SK-N-SH (cell line): ENCODE data around the gene CCDC30. TPM values are rescaled to one million over a fixed set of nuclear protein-coding genes. Genes with fewer than 3 reads are reported as not detected.

Source experiments
- CTCF ChIA-PET: fragments of 300-600, 350-600 bp; formaldehyde crosslinking; extraction: SDS; loops from one replicate; lab custom pipeline; 2021; lab: Yijun Ruan, JAX
- POLR2A ChIA-PET: fragments of 350-600 bp; sonication (Branson Sonifier 250); formaldehyde crosslinking; extraction: SDS; loops from one replicate; lab custom pipeline; 2020; ENCODE audit warnings: antibody characterized with exemption, inconsistent platforms; lab: Yijun Ruan, JAX
- DNase-seq: peaks from one replicate; pipeline ENCODE4 v3.0.0; 2012
- H2AFZ ChIP-seq: fragments of 200-600 bp; sonication (generic); 2 replicates; pipeline ENCODE4 v1.8.1; 2016; ENCODE audit warnings: antibody characterized with exemption, mild to moderate bottlenecking, low read depth
- H3F3A ChIP-seq: fragments of 200-600 bp; sonication (generic); replicated peaks from 2 replicates; pipeline ENCODE3; 2016; ENCODE audit warnings: antibody characterized with exemption, mild to moderate bottlenecking; ENCODE audit not compliant: insufficient read depth
- H3K27ac ChIP-seq, 2 experiments: fragments of 200-500 bp in 1 of 2; fragments of 200-600 bp in 1 of 2; sonication (Bioruptor generic) in 1 of 2; sonication (generic), shearing (Covaris generic) in 1 of 2; 2 replicates each; pipeline versions ENCODE4 v1.5.1 to v1.6.1; 2014 to 2016; ENCODE audit warnings: low read depth in 2 of 2, inconsistent platforms in 1 of 2, low read length in 1 of 2, mild to moderate bottlenecking in 1 of 2, mixed read lengths in 1 of 2
- H3K27me3 ChIP-seq: fragments of 200-600 bp; sonication (generic), shearing (Covaris generic); 2 replicates; pipeline ENCODE4 v1.6.1; 2016; ENCODE audit warnings: mixed run types; ENCODE audit not compliant: insufficient read depth
- H3K36me3 ChIP-seq, 2 experiments: fragments of 200-500 bp in 1 of 2; fragments of 200-600 bp in 1 of 2; sonication (Bioruptor generic) in 1 of 2; sonication (generic) in 1 of 2; replicated peaks in 1 of 2; 2 replicates each; pipeline versions ENCODE3 to v1.5.1; 2014 to 2016; ENCODE audit warnings: low read length in 1 of 2, mild to moderate bottlenecking in 1 of 2; ENCODE audit not compliant: insufficient read depth in 2 of 2, control insufficient read depth in 1 of 2
- H3K4me1 ChIP-seq, 2 experiments: fragments of 200-500 bp in 1 of 2; fragments of 200-600 bp in 1 of 2; sonication (Bioruptor generic) in 1 of 2; sonication (generic), shearing (Covaris generic) in 1 of 2; 2 replicates each; pipeline versions ENCODE4 v1.5.1 to v1.6.1; 2014 to 2016; ENCODE audit warnings: low read depth in 1 of 2, low read length in 1 of 2, mixed run types in 1 of 2; ENCODE audit not compliant: insufficient read depth in 2 of 2, control insufficient read depth in 1 of 2
- H3K4me2 ChIP-seq: fragments of 200-600 bp; sonication (generic), shearing (Covaris generic); 2 replicates; pipeline ENCODE4 v1.6.1; 2017; ENCODE audit warnings: mixed run types
- H3K4me3 ChIP-seq, 2 experiments: fragments of 200-500 bp in 1 of 2; fragments of 200-600 bp in 1 of 2; sonication (Bioruptor generic) in 1 of 2; sonication (generic), shearing (Covaris generic) in 1 of 2; 2 replicates each; pipeline versions ENCODE4 v1.5.1 to v1.8.1; 2014 to 2016; ENCODE audit warnings: low read depth in 2 of 2, inconsistent platforms in 1 of 2, low read length in 1 of 2, mild to moderate bottlenecking in 1 of 2, mixed read lengths in 1 of 2, moderate library complexity in 1 of 2
- H3K79me2 ChIP-seq: fragments of 200-600 bp; sonication (generic); 2 replicates; pipeline ENCODE4 v1.8.1; 2017; ENCODE audit warnings: mild to moderate bottlenecking; ENCODE audit not compliant: insufficient read depth
- H3K9ac ChIP-seq: fragments of 200-600 bp; sonication (generic); 2 replicates; pipeline ENCODE4 v1.6.1; 2017; ENCODE audit warnings: mixed run types
- H3K9me2 ChIP-seq: fragments of 200-600 bp; sonication (generic); 2 replicates; pipeline ENCODE4 v1.6.1; 2017; ENCODE audit warnings: mixed run types
- H3K9me3 ChIP-seq: fragments of 200-600 bp; sonication (generic); 2 replicates; pipeline ENCODE4 v1.6.1; 2017; ENCODE audit warnings: mixed run types, mild to moderate bottlenecking, moderate library complexity
- H4K20me1 ChIP-seq: fragments of 200-600 bp; sonication (generic); 2 replicates; pipeline ENCODE4 v1.6.1; 2017; ENCODE audit warnings: mild to moderate bottlenecking, mixed run types; ENCODE audit not compliant: insufficient read depth
- ELF1 ChIP-seq: IDR thresholded peaks from 2 replicates; pipeline ENCODE4 v1.4.0; 2012
- EP300 ChIP-seq, 2 experiments: IDR thresholded peaks; 2 replicates each; pipeline versions ENCODE4 v1.4.0 to v1.6.1; 2012; ENCODE audit warnings: borderline replicate concordance in 1 of 2, low read depth in 1 of 2, low read length in 1 of 2
- GATA2 ChIP-seq: sonication (generic); formaldehyde crosslinking; IDR thresholded peaks from 2 replicates; pipeline ENCODE4 v1.5.0; 2020; ENCODE audit warnings: mild to moderate bottlenecking, missing genetic modification reagents
- JUND ChIP-seq: IDR thresholded peaks from 2 replicates; pipeline ENCODE4 v1.4.0; 2012
- MXI1 ChIP-seq: IDR thresholded peaks from 2 replicates; pipeline ENCODE4 v1.6.1; 2012; ENCODE audit warnings: mild to moderate bottlenecking, low read depth, low read length, improper control_type of control experiment
- NFIC ChIP-seq: IDR thresholded peaks from 2 replicates; pipeline ENCODE4 v1.4.0; 2012; ENCODE audit warnings: borderline replicate concordance
- POLR2AphosphoS5 ChIP-seq: IDR thresholded peaks from 2 replicates; pipeline ENCODE4 v1.6.1; 2012; ENCODE audit warnings: low read depth, low read length
- RFX5 ChIP-seq: IDR thresholded peaks from 2 replicates; pipeline ENCODE4 v1.6.1; 2012; ENCODE audit warnings: mild to moderate bottlenecking, improper control_type of control experiment, low read length
- SIN3A ChIP-seq: IDR thresholded peaks from 2 replicates; pipeline ENCODE4 v1.6.1; 2012; ENCODE audit warnings: low read depth, mild to moderate bottlenecking, low read length, moderate library complexity, borderline replicate concordance
- SMC3 ChIP-seq: IDR thresholded peaks from 2 replicates; pipeline ENCODE4 v1.6.1; 2012; ENCODE audit warnings: low read depth, low read length, improper control_type of control experiment
- TEAD4 ChIP-seq: IDR thresholded peaks from 2 replicates; pipeline ENCODE4 v1.4.0; 2012; ENCODE audit warnings: mild to moderate bottlenecking, borderline replicate concordance; ENCODE audit not compliant: insufficient read depth
- YY1 ChIP-seq: IDR thresholded peaks from 2 replicates; pipeline ENCODE4 v1.4.0; 2012; ENCODE audit warnings: low read depth, mild to moderate bottlenecking
- WGBS: methylation state at CpG from one replicate; pipeline ENCODE4 v1.1.6; 2017; ENCODE audit warnings: low lambda C conversion rate; 5-methylcytosine and 5-hydroxymethylcytosine counted together
- polyA plus RNA-seq, 3 experiments: library from polyadenylated mRNA; depleted of rRNA; stranded (reverse); fragments of >200 nt; gene quantifications; 2 replicates each; pipeline ENCODE4 v1.2.3, GENCODE V29; 2012
- TF ChIP-seq, protein P1 (sequence below): IDR thresholded peaks from 2 replicates; pipeline ENCODE4 v1.6.1; 2012; ENCODE audit warnings: mild to moderate bottlenecking, low read depth, low read length, moderate library complexity
- TF ChIP-seq, protein P2 (sequence below): IDR thresholded peaks from 2 replicates; pipeline ENCODE4; 2012
- TF ChIP-seq, protein P3 (sequence below): IDR thresholded peaks from 2 replicates; pipeline ENCODE4 v1.4.0; 2012; ENCODE audit warnings: low read depth

The CCDC30 gene
- polyA plus RNA-seq, 1 of the 3 experiments (the other 2 are of a cell fraction), result 0.94 TPM

DNA sequence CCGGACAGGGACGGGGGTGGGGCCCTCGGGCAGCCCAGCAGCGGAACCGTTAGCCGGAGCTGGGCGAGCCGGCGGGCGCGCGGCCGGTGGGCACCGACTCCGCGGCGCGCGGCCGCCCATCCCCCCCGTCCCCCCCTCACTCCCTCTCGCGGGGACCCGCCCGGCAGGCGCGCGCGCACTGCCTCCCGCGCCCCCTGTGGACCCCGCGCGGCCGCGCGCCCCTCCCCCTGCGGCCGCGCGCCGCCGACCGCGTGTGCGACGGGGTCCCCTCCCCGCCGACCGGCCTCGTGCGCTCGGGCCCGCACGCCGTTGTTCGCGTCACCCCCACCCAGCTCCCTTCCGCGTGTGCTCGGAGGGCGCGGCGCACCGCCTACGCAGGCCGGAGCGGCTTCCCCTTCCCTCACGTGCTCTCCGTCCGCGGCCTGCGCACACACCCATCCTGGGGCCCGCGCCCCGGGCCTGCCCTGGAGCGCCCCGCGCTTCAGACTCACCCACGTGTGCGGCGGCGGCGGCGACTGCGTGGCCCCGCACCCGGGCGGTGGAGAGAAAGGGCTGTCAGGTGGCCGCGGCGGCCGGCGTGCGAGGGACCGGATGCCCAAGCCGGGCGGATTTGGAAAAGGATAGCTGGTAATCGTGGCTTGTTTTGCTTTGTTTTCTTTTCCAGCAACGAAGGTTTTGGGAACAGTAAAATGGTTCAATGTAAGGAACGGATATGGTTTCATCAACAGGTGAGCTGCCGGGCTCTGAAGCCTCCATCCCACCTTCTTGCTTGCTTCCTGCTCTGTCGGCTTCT lies 219.8 kb downstream of the CCDC30 start (continued):
- TF ChIP-seq POLR2AphosphoS5 (0 out of 2 replicates have a peak, but pooled peaks have one; percentile 6), MXI1 (peak; percentile 94), EP300 (IDR thresholded peaks at IDR 0.05; ENCODE audit: borderline replicate concordance in 1 of 2, low read depth in 1 of 2, low read length in 1 of 2) (no peak), SMC3 (no peak), SIN3A (peak; percentile 72; the same call in 1 of the 2 replicates), RFX5 (no peak), JUND (no peak), NFIC (no peak), ELF1 (no peak), GATA2 (CRISPR knock-in tag) (no peak)
- TF ChIP-seq, protein P1, sequence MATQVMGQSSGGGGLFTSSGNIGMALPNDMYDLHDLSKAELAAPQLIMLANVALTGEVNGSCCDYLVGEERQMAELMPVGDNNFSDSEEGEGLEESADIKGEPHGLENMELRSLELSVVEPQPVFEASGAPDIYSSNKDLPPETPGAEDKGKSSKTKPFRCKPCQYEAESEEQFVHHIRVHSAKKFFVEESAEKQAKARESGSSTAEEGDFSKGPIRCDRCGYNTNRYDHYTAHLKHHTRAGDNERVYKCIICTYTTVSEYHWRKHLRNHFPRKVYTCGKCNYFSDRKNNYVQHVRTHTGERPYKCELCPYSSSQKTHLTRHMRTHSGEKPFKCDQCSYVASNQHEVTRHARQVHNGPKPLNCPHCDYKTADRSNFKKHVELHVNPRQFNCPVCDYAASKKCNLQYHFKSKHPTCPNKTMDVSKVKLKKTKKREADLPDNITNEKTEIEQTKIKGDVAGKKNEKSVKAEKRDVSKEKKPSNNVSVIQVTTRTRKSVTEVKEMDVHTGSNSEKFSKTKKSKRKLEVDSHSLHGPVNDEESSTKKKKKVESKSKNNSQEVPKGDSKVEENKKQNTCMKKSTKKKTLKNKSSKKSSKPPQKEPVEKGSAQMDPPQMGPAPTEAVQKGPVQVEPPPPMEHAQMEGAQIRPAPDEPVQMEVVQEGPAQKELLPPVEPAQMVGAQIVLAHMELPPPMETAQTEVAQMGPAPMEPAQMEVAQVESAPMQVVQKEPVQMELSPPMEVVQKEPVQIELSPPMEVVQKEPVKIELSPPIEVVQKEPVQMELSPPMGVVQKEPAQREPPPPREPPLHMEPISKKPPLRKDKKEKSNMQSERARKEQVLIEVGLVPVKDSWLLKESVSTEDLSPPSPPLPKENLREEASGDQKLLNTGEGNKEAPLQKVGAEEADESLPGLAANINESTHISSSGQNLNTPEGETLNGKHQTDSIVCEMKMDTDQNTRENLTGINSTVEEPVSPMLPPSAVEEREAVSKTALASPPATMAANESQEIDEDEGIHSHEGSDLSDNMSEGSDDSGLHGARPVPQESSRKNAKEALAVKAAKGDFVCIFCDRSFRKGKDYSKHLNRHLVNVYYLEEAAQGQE, result no peak
- TF ChIP-seq, protein P2, sequence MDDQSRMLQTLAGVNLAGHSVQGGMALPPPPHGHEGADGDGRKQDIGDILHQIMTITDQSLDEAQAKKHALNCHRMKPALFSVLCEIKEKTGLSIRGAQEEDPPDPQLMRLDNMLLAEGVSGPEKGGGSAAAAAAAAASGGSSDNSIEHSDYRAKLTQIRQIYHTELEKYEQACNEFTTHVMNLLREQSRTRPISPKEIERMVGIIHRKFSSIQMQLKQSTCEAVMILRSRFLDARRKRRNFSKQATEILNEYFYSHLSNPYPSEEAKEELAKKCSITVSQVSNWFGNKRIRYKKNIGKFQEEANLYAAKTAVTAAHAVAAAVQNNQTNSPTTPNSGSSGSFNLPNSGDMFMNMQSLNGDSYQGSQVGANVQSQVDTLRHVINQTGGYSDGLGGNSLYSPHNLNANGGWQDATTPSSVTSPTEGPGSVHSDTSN, result no peak
- TF ChIP-seq, protein P3, sequence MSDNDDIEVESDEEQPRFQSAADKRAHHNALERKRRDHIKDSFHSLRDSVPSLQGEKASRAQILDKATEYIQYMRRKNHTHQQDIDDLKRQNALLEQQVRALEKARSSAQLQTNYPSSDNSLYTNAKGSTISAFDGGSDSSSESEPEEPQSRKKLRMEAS, result peak; percentile 42; the same call in 1 of the 2 replicates

DNA sequence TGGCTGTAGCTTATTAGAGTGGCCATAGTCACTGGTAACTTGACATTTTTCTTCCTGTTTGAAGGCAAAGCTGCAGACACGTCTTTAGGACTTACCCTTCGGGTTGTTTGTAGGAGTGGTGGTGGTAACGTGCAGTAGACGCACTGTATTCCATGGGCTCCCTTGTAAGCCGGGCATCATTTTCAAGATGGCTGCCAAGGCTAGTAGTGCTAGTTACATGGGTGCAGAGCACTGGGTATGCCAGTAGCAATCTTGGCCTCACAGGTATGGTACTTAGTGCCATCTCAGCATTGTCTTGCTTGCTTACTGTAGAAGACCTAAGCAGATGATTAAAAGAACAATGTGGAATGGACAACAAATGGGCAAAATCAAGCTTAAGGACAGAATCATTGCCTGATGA lies 221.1 kb downstream of the CCDC30 start:
- ChIA-PET POLR2A (interaction anchor here (2.4 kb wide), 1 partner anchor 8 kb away, joined by 9 read pairs; no protein-coding TSS in a partner anchor), CTCF (interaction anchor here (0.7 to 1.5 kb wide), 3 partner anchors 63 to 389 kb away, joined by 3 read pairs; no protein-coding TSS in a partner anchor)
- Histone ChIP-seq H3K27ac (peak overlapping the region in 1 of 2 experiments; percentile 48; a peak in 3 of 4 replicates), H3K9me2 (no peaks in the 10 kb centered on the region), H3K27me3 (no peaks in the 10 kb centered on the region), H4K20me1 (peaks cover 62% of the 10 kb centered on the region), H3K9ac (peak overlapping the region; percentile 82; the same call in 1 of the 2 replicates), H3K9me3 (no peaks in the 10 kb centered on the region), H3K79me2 (peaks cover 74% of the 10 kb centered on the region), H3F3A (no peaks in the 10 kb centered on the region), H3K4me1 (peaks cover 22 to 32% of the 10 kb centered on the region in 2 experiments; a peak in 3 of 4 replicates), H3K4me2 (peak overlapping the region; percentile 88), H3K4me3 (peak overlapping the region; percentile 71 to 92), H2AFZ (no peak overlapping the region), H3K36me3 (peaks cover 29 to 49% of the 10 kb centered on the region in 2 experiments)
- 0 out of 2 replicates have a peak, but pooled peaks have one; percentile 37 for TF ChIP-seq MXI1
- TF ChIP-seq SIN3A, result 0 out of 2 replicates have a peak, but pooled peaks have one; percentile 35
- peak; percentile 87 for TF ChIP-seq YY1
- no peak for TF ChIP-seq TEAD4
- DNase-seq, result peak; percentile 42
- WGBS, result 13% methylated on average over 5 of the region's 5 CpGs
